Glutamatergic neuron (in vitro differentiated cells): ENCODE results near the gene GHITM. TPM values are rescaled to one million over a fixed set of nuclear protein-coding genes. Genes with fewer than 3 reads are reported as not detected.
"Not testable (repeated sequence)": the region's sequence is repeated elsewhere in the genome, so short reads cannot be mapped to it uniquely, and the experiment has no call there.

Source experiments
- DNase-seq: peaks from one replicate; pipeline ENCODE4 v3.0.0; 2022
- H3K27ac Mint-ChIP-seq: one replicate; pipeline ENCODE4 v1.8.0; 2020; ENCODE audit warnings: mild to moderate bottlenecking, mixed read lengths, inconsistent platforms; ENCODE audit not compliant: unreplicated experiment
- H3K27me3 Mint-ChIP-seq: one replicate; pipeline ENCODE4 v1.8.0; 2020; ENCODE audit warnings: mild to moderate bottlenecking, moderate library complexity, mixed read lengths, inconsistent platforms; ENCODE audit not compliant: unreplicated experiment
- H3K36me3 Mint-ChIP-seq: one replicate; pipeline ENCODE4 v1.8.0; 2020; ENCODE audit warnings: mild to moderate bottlenecking, mixed read lengths, inconsistent platforms; ENCODE audit not compliant: unreplicated experiment
- H3K4me1 Mint-ChIP-seq: one replicate; pipeline ENCODE4 v1.8.0; 2020; ENCODE audit warnings: mild to moderate bottlenecking, low read depth, mixed read lengths, inconsistent platforms; ENCODE audit not compliant: unreplicated experiment
- H3K4me3 Mint-ChIP-seq: one replicate; pipeline ENCODE4 v1.8.0; 2020; ENCODE audit warnings: mild to moderate bottlenecking, mixed read lengths, inconsistent platforms; ENCODE audit not compliant: unreplicated experiment
- H3K9me3 Mint-ChIP-seq: one replicate; pipeline ENCODE4 v1.8.0; 2020; ENCODE audit warnings: mild to moderate bottlenecking, moderate library complexity, mixed read lengths, inconsistent platforms; ENCODE audit not compliant: unreplicated experiment
- total RNA-seq: library from RNA; stranded (reverse); fragmentation: NEBNext Ultra II Directional; extraction: Animal tissue kit (Norgen Biotek cat#: 25700); gene quantifications from one replicate; pipeline ENCODE4 v1.2.1, GENCODE V29; 2021; ENCODE audit not compliant: unreplicated experiment
- TF ChIP-seq, protein P1 (sequence below): fragments of 200-600 bp; sonication (generic); IDR thresholded peaks from one replicate; pipeline ENCODE4 v1.5.0; 2021; ENCODE audit not compliant: partially characterized antibody, unreplicated experiment

Gene GHITM
- total RNA-seq, 1 donor from 2014 or later = 120 TPM

DNA sequence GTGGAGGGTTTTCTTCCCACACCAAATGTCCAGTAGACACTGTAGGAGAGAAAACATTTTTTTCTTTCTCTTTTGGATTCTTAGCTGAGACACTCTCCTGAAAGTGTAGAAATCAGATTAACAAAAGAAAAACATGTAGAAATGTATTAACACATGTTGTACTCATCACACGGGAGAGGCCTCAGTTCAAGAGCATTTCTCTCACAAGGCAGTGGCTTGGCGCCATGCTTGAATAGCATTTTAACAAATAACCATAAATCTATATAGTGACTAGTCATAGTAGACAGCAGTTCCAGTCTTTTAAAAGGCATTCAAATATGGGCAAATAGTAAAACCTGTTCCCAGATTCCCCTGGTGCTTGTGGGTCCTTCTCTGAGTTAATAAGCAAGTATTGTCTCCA is 38.3 kb upstream of the GHITM start:
- H3K27me3 Mint-ChIP-seq = peaks cover 1% of the 10 kb centered on the region
- no peak overlapping the region for H3K4me3 Mint-ChIP-seq
- no peaks in the 10 kb centered on the region for H3K9me3 Mint-ChIP-seq
- DNase-seq = no peak
- no peak overlapping the region for H3K27ac Mint-ChIP-seq
- TF ChIP-seq, protein P1, sequence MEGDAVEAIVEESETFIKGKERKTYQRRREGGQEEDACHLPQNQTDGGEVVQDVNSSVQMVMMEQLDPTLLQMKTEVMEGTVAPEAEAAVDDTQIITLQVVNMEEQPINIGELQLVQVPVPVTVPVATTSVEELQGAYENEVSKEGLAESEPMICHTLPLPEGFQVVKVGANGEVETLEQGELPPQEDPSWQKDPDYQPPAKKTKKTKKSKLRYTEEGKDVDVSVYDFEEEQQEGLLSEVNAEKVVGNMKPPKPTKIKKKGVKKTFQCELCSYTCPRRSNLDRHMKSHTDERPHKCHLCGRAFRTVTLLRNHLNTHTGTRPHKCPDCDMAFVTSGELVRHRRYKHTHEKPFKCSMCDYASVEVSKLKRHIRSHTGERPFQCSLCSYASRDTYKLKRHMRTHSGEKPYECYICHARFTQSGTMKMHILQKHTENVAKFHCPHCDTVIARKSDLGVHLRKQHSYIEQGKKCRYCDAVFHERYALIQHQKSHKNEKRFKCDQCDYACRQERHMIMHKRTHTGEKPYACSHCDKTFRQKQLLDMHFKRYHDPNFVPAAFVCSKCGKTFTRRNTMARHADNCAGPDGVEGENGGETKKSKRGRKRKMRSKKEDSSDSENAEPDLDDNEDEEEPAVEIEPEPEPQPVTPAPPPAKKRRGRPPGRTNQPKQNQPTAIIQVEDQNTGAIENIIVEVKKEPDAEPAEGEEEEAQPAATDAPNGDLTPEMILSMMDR = no peak
- H3K36me3 Mint-ChIP-seq = no peaks in the 10 kb centered on the region
- H3K4me1 Mint-ChIP-seq = peaks cover 2% of the 10 kb centered on the region

DNA sequence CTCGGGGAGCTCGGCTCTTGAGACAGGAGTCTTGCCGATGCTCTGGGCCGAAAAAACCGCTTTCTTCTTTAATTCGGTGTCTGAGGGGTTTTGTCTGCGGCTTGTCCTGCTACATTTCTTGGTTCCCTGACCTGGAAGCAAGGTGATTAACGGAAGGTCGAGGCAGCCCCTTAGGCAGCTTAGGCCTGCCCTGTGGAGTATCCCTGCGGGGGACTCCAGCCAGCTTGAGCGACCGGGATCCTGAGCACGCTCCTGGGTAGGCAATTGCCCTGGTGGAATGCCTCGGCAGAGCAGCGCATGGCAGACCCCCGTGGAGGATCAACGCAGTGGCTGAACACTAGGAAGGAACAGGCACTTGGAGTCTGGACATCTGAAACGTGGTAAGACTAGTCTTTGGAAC is 30.5 kb upstream of the GHITM start:
- H3K4me1 Mint-ChIP-seq = peaks cover 13% of the 10 kb centered on the region
- peak overlapping the region; percentile 87 for H3K27ac Mint-ChIP-seq
- TF ChIP-seq, protein P1 = no peak
- peaks cover 5% of the 10 kb centered on the region for H3K36me3 Mint-ChIP-seq
- H3K9me3 Mint-ChIP-seq = peaks cover 5% of the 10 kb centered on the region
- no peak for DNase-seq
- peak overlapping the region; percentile 46 for H3K4me3 Mint-ChIP-seq
- peaks cover 4% of the 10 kb centered on the region for H3K27me3 Mint-ChIP-seq

DNA sequence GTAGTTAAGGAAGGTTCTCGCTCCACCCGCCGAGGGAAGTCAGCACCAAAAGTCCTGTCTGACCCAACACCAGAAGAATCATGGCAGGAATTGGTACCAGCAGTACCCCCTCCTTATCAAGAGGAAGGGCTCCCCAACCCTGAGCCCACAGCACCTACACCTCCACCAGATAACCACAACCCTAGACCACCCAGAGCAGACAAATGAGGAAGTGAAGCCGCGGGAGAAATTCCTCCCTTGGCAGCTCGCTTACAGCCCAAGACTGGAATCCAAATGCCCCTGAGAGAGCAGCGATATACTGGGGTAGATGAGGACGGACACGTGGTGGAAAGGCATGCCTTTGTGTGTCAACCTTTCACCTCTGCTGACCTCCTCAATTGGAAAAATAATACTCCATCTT is 29.5 kb upstream of the GHITM start:
- H3K27me3 Mint-ChIP-seq, H3K27ac Mint-ChIP-seq, H3K4me3 Mint-ChIP-seq, H3K36me3 Mint-ChIP-seq, DNase-seq, H3K9me3 Mint-ChIP-seq: not testable (repeated sequence)
- H3K4me1 Mint-ChIP-seq = peaks cover 13% of the 10 kb centered on the region

GRCh38 chr10:84113468-84113867 is 25.8 kb upstream of the GHITM start:
- H3K4me1 Mint-ChIP-seq, DNase-seq, H3K27ac Mint-ChIP-seq, H3K27me3 Mint-ChIP-seq, H3K36me3 Mint-ChIP-seq, H3K4me3 Mint-ChIP-seq, H3K9me3 Mint-ChIP-seq: not testable (repeated sequence)

- no peaks in the 10 kb centered on the region for H3K4me1 Mint-ChIP-seq
- no peaks in the 10 kb centered on the region for H3K9me3 Mint-ChIP-seq
- no peak overlapping the region for H3K27ac Mint-ChIP-seq
- TF ChIP-seq, protein P1 = peak; percentile 26
- no peaks in the 10 kb centered on the region for H3K36me3 Mint-ChIP-seq
- no peak overlapping the region for H3K4me3 Mint-ChIP-seq
- no peaks in the 10 kb centered on the region for H3K27me3 Mint-ChIP-seq
- no peak for DNase-seq
Observed at GRCh38 chr10:84114088-84114667, 25.1 kb upstream of the GHITM start.

GRCh38 chr10:84117204-84117603 is 22.1 kb upstream of the GHITM start:
- not testable (repeated sequence) for H3K4me3 Mint-ChIP-seq, H3K27ac Mint-ChIP-seq, H3K4me1 Mint-ChIP-seq, H3K9me3 Mint-ChIP-seq, DNase-seq, H3K36me3 Mint-ChIP-seq, H3K27me3 Mint-ChIP-seq
